GM19351 (cell line): ENCODE data around the gene DNAL4.

Source experiments
- ATAC-seq: cut with Tn5 transposase; IDR thresholded peaks from one replicate; pipeline ENCODE4 v1.9.1; 2021; ENCODE audit warnings: mild to moderate bottlenecking, moderate library complexity; ENCODE audit not compliant: unreplicated experiment

Gene DNAL4

DNA sequence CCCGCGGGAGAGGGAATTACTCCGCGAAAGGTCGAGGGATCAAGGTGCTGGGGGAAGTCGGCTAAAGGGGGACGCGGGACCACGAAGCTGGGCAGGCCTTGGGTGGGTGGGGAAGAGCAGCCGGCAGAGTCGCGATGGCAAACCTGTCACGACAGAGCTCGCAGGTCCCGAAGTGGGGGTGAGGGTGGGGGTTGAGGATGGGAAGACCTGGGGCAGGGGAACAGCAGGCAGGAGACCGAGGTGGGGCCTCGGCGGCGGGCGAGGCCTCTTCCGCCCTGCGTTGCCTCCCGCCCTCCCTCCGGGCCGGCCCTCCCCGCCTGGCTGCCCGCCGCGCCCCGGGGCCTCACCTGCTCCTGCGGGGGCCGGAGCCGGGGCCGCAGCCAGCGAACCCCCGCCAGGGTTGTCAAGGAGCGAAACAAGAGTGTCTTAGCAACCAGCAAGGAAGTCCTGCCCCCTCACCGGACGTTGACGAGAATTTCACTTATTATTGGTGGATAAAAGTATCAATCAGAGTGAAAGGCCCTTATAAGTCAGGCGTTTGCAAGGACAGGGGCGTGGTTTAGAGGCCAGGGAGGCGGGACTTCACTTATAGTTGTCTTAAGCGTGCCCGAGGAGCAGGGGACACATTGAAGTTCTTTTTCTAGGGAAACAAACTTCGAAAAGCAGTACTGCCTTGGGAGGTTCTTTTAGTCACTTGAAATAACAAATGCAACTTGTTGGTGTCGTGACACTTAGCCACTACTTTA lies at the start of gene DNAL4:
TSS of gene DNAL4 (minus strand) at position 423 of the 746 bp plus-strand sequence. CDS start 11,412 bp downstream, outside the sequence.
- peak; percentile 97 for ATAC-seq

DNA sequence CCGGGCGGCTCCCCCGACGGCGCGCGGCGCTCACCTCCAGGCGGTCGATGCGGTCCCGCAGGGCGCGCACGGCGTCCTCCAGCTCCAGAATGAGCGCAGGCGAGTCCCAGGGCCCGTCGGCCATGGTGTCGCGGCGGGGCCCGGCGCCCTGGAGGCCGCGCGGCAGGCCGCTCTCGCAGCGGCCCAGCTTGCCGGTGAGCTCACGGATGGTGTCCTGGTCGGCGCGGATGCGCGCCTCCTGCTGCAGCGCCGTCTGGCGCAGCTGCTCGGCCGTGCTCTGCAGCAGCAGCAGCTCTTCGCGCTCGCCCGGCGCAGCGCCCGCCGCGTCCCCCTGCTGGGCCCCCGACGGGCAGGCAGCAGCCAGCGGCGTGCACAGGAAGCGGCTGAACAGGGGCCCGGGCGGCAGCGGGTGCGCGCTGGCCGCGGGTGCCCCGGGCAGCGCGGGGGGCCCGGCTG lies 49.3 kb upstream of the DNAL4 start:
- no peak for ATAC-seq

DNA sequence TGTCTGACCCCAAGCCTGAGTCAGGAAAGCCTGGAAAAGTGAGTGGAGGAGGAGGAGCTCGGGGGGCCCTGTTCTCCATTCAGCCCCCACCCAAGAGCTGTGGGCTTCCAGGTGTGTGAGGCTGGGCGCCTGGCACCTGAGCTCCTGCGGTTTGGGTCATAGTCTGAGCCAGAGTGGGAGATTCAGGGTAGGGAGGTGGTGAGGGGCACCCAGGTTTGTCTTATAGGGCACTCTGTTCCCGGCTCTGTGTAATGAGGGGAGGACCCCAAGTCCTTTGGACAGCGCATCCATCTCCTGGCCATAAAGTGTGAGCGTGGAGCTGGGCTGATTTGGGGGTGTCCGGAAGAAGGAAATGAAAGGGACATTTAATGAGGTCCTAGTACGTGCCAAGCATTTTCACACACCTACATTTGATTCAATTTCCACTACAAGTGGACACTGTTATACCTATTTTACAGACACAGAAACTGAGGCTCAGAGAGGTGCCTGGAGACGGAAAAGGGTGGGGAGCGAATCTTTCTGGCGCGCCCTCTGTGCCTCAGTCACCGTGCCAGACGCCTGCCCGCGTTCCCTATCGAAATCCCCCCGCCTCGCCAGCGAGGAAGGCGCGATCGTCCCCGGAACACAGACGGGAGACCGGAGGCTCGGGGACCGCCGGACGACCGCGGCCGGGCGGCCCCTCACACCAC lies 48.7 kb upstream of the DNAL4 start:
- ATAC-seq = no peak

DNA sequence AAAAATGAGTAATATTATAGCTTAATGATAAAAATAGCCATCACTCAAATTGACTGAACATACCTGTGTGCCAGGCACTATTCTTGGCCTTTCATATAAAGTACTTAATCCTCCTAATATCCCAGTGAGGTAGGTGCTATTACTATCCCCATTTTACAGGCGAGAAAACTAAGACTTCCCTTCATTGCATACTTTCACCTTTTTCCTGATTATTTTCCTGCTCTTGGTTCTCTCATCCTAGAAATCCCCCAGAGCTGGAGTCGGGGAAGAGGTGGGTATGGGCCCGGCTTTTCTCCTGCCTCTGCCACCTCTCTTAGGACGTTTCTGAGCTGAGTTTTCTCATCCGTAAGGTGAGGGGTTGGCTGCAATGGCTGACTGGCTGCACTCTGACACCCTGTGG lies 47.7 kb upstream of the DNAL4 start:
- no peak for ATAC-seq

DNA sequence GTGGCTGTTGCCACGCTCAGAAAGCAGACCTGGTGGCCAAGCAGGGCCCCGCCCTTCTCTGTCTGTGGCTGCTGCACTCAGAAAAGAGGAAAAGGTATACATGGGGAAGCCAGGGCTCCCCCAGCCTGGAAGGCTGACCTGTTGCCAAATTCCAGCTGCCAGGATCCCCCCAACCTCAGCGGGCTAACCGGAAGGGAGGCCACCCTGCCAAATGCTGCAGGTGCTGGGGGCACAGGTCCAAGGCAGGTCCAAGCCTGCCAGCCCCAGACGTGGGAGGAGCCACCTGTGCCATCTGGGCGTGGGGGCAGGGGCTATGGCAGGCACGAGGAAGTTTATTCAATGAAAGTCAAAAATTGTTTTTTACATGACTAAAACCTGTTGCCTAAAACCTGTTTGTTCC lies 47.3 kb upstream of the DNAL4 start:
- ATAC-seq = no peak

GRCh38 chr22:38840129-38840528 lies 46.2 kb upstream of the DNAL4 start:
- no peak for ATAC-seq

GRCh38 chr22:38839686-38840085 lies 45.7 kb upstream of the DNAL4 start:
- no peak for ATAC-seq

- no peak for ATAC-seq
Measured at GRCh38 chr22:38837414-38837928, 43.5 kb upstream of the DNAL4 start.

- no peak for ATAC-seq
Measured at GRCh38 chr22:38835888-38836301, 42.0 kb upstream of the DNAL4 start.

- ATAC-seq = no peak
Measured at GRCh38 chr22:38834991-38835390, 41.0 kb upstream of the DNAL4 start.

DNA sequence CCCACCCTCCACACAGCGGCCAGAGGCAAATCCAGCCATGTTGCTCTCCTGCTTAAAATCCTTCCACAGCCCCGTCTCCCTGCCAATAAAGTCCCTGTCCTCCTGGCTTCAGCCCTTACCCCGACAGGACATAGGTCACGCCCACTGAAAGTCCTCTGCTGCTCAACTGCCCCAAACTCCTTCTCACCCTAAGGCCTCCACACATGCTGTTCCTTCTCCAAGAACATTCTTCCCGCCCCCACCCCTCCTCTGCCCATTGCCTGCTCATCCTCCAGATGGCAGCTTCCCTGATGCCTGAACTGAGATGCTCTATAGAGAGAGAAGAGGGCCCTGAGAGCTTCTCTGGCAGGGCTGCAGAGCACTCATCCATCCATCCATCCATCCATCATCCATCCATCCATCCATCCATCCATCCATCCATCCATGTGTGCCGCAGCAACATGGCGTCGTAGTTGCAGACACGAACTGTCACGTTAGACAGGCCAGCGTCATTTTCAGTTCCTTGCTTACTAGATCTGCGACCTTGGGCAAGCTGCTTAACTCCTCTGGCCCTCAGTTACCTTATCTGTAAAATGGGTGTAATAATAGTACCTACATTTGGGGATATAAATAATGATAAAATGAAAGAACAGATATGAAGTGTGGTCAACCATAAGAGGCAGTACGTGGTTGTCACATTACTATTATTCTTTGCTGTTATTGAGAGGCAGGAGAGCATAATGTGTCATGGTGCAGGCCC lies 40.4 kb upstream of the DNAL4 start:
- no peak for ATAC-seq

GRCh38 chr22:38833061-38833460 lies 39.1 kb upstream of the DNAL4 start:
- no peak for ATAC-seq

DNA sequence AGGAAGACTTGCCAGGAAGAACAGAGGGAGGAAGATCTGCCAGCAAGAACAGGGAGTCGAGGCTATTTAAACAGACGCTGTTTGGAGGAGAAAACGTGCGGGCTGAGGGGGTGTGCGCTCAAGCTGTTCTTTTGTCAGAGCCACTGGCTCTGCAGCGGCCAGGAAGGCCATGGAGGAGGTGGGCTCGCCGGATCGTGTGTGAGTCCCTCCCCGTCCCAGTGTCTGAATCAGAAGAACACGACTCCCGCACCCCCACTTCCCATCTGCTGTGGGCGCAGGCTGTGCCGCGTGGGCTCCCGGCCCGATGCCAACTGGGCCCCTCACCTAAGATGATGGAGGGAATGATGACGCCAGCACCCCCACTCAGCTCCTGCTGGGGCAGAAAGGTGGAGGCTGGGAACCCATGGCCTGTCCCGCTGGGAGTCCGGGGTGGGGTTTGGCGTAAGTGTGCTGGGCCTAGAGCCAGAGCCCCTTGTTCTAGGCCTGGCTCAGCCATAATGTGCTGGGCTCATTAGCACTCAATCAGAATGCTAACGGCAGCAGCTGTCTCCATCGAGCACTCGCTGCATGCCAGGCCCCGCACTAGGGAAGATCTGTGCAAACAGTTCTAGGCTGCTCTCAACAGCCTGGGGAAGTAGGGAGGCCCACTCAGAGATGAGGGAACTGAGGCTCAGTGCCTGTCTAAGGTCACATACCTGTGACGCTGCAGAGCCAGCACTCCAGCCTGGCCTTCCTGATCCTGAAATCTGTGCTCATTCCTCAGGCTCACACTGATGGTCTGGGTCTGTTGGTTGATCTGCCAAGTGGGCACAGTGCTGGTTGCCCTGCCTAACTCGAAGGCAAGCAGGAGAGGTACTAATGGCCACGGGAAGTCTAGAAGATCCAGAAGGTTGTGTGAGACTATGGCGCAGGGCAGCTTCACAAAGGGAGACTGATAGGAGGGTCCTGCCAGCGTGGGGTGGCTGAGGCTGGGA lies 38.3 kb upstream of the DNAL4 start:
- no peak for ATAC-seq

DNA sequence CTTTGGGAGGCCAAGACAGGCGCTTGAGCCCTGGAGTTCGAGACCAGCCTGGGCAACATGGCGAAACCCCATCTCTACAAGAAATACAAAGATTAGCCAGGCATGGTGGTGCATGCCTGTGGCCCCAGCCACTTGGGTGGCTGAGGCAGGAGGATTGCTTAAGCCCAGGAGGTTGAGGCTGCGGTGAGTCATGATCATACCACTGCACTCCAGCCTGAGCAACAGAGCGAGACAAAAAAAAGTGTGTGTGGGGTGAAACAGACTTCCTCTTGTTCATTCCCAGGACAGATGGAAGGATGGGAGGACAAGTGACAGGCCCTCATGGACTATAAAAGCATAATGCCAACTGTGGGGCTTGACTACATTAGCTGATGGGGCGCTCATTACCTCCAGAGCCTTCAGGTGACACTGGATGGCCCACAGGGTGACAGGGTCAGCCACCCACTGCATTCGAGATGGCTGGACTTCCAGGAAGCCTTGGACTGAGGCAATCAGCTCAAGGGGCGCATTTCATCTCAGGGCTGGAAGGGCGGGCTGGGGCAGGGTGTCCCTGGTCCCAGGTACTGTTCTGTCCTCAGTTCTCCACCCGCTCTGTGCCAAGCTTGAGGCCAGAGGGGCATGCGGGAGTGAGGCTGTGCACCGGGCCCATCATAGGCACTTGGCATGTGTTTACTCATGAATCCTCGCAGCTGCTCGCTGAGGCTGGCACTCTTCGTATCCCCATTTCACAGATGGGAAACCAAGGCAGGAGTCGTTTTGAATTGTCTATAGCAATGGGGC lies 37.4 kb upstream of the DNAL4 start:
- ATAC-seq = no peak

DNA sequence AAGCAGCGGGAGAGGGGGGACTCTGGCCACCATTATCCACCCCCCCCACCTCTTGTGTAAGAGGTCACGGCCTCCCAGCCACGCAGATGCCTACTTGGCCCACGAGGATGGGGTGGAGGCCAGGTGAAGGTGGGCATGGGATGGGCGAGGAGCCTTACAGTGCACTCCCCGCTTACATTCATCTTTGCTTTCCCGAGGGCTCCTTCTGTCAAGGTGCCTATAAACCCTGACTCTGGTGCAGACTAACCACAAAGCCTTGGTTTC lies 36.8 kb upstream of the DNAL4 start:
- ATAC-seq = no peak

DNA sequence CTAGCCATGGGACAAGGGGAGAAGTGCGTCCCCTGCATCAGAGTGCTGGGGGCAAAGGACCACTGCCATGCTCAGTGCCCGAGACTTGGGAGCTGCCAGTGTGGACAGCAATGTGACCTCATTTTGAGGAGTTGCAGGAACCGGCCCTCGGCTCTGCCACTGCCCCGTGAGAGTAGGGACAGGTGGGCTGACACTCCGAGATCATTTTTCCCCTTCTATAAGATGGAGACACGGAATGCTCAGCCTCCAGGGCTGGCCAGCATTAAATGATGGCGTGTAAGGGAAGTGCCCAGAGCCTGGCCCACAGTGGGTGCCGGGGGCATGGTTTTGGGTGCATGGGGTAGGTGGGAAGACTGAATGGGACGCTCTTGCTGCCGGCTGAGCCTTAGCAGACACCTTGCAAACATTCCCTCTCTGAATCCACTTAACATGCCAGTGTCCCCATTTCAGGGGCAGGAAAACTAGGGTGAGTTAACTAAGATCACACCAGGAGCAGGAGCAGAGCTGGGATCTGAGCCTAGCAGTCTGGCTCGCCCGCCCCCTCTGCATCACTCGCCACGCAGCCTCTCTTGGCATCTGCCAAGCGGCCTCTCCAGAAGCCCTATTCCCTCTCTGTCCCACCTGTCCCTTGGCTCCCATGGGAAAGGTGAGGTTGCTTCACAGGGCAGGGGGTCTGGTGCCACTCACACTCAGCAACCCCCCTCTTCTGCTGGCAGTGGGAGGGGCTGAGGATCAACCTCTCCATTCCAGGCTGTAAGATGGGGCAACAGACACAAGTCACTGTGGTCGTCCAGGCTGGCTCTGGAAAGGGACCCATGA lies 36.3 kb upstream of the DNAL4 start:
- no peak for ATAC-seq

DNA sequence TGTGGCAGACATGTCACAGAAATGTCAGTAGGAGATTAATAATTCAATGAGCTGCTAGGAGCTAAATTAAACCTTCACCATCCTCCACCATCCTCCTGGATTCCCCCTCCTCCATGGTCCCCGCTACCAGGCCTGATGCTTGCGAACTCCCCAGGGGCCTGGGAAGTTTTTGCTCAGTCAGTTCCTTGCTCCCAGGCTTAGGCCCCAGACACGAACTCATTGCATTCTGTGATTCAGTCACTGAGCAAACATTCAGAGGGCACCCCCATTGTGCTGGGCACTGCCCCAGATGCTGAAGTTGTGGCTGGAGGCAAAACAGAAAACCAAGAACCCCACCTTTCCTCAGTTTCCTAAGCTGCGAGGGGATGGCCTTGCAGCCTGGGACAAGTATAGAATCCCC lies 35.5 kb upstream of the DNAL4 start:
- ATAC-seq = no peak

- no peak for ATAC-seq
Measured at GRCh38 chr22:38828616-38829205, 34.8 kb upstream of the DNAL4 start.

- ATAC-seq = no peak
Measured at GRCh38 chr22:38828191-38828590, 34.2 kb upstream of the DNAL4 start.
